ENCODE results near the gene GJA4. TPM values are rescaled to one million over a fixed set of nuclear protein-coding genes. Genes with fewer than 3 reads are reported as not detected.

GJA4 gene
- total and polyA plus RNA-seq, 2 of the 13 experiments (the other 11 are each of a cell fraction or from before 2014, with no cell fraction given) = not detected

GRCh38 chr1:34822202-34822601 is 29.4 kb downstream of the GJA4 start:
- no peak for ATAC-seq
- TF ChIP-seq MIER3 (CRISPR knock-in tag; IDR thresholded peaks at IDR 0.05; ENCODE audit: borderline replicate concordance) = no peak
- peak; percentile 80 for TF ChIP-seq ATF7 (IDR thresholded peaks at IDR 0.05)
- no peak for TF ChIP-seq ATF7 (CRISPR knock-in tag; IDR thresholded peaks at IDR 0.05)
- no peak for TF ChIP-seq ZNF549 (CRISPR knock-in tag; IDR thresholded peaks at IDR 0.05)
- Histone ChIP-seq H3K79me2 (ENCODE audit: insufficient read depth, low read length) (no peaks in the 10 kb centered on the region), H3K27ac (ENCODE audit: extremely low read length, insufficient read depth, low read length) (no peak overlapping the region), H3K27me3 (ENCODE audit: control insufficient read depth in 1 of 2, insufficient read depth in 2 of 2, low read length in 2 of 2) (no peaks in the 10 kb centered on the region; a peak in 1 of 5 replicates), H3K9me3 (ENCODE audit: low read length) (no peaks in the 10 kb centered on the region), H3K4me3 (replicated peaks in 1 of 3; ENCODE audit: insufficient read depth in 1 of 3, low read depth in 2 of 3, low read length in 3 of 3) (no peak overlapping the region), H3K36me3 (replicated peaks in 1 of 2; ENCODE audit: control insufficient read depth in 1 of 2, insufficient read depth in 2 of 2, low read length in 2 of 2) (no peaks in the 10 kb centered on the region), H4K20me1 (ENCODE audit: insufficient read depth, low read length) (no peaks in the 10 kb centered on the region), H3K4me2 (ENCODE audit: low read depth, low read length) (no peak overlapping the region), H3K9ac (ENCODE audit: insufficient read depth, low read depth, low read length) (no peak overlapping the region), H2AFZ (ENCODE audit: low read length) (no peak overlapping the region), H3K4me1 (ENCODE audit: insufficient read depth, low read length) (peaks cover 27% of the 10 kb centered on the region)
- in situ Hi-C loops (cut with HindIII; ENCODE audit: extremely low pct_ligation_motif_present, low pct_unique_long_range_greater_than_20kb) (no loop called here), intact Hi-C loops (cut with micrococcal nuclease; ENCODE audit: unreplicated experiment) (no loop called here)
- no TSS peak for BruUV-seq (replicated peaks)
- ChIA-PET CTCF (ENCODE audit: low intra/inter-chr PET ratio, low total read pairs) (no interaction called here), POLR2A (no interaction called here)
- DNase-seq (ENCODE audit: low spot score) = no peak
- 76% methylated on average over 3 of the region's 3 CpGs for WGBS (ENCODE audit: low lambda C conversion rate)
- no peak for FAIRE-seq

- ChIA-PET CTCF (ENCODE audit: low intra/inter-chr PET ratio, low total read pairs) (interaction anchor here (1.5 kb wide), 1 partner anchor 28 kb away, joined by 9 read pairs; no protein-coding TSS in a partner anchor), POLR2A (interaction anchor here (1.0 to 1.1 kb wide), 2 partner anchors 19 to 35 kb away, joined by 3 read pairs; partner anchors contain the start of gene SMIM12)
- Histone ChIP-seq H3K9ac (ENCODE audit: insufficient read depth, low read depth, low read length) (peak overlapping the region; percentile 33; the same call in 1 of the 2 replicates), H3K4me1 (ENCODE audit: insufficient read depth, low read length) (peaks cover 31% of the 10 kb centered on the region), H2AFZ (ENCODE audit: low read length) (no peak overlapping the region), H3K27me3 (ENCODE audit: control insufficient read depth in 1 of 2, insufficient read depth in 2 of 2, low read length in 2 of 2) (no peaks in the 10 kb centered on the region; a peak in 2 of 5 replicates), H3K79me2 (ENCODE audit: insufficient read depth, low read length) (no peaks in the 10 kb centered on the region), H3K36me3 (replicated peaks in 1 of 2; ENCODE audit: control insufficient read depth in 1 of 2, insufficient read depth in 2 of 2, low read length in 2 of 2) (no peaks in the 10 kb centered on the region), H3K4me3 (replicated peaks in 1 of 3; ENCODE audit: insufficient read depth in 1 of 3, low read depth in 2 of 3, low read length in 3 of 3) (peak overlapping the region in 2 of 3 experiments; percentile 38 to 62; a peak in 4 of 6 replicates), H3K4me2 (ENCODE audit: low read depth, low read length) (peak overlapping the region; percentile 85), H4K20me1 (ENCODE audit: insufficient read depth, low read length) (no peaks in the 10 kb centered on the region), H3K9me3 (ENCODE audit: low read length) (no peaks in the 10 kb centered on the region), H3K27ac (ENCODE audit: extremely low read length, insufficient read depth, low read length) (no peak overlapping the region)
- DNase-seq (ENCODE audit: low spot score) (no peak), ATAC-seq (no peak), FAIRE-seq (no peak)
- intact Hi-C loops (cut with micrococcal nuclease; ENCODE audit: unreplicated experiment) (no loop called here), in situ Hi-C loops (cut with HindIII; ENCODE audit: extremely low pct_ligation_motif_present, low pct_unique_long_range_greater_than_20kb) (no loop called here)
- TF ChIP-seq KDM3A (CRISPR knock-in tag; IDR thresholded peaks at IDR 0.05; ENCODE audit: low read depth) (no peak), ZNF724P (CRISPR knock-in tag; IDR thresholded peaks at IDR 0.05; ENCODE audit: borderline replicate concordance) (no peak), THAP7 (CRISPR knock-in tag; IDR thresholded peaks at IDR 0.05) (0 out of 2 replicates have a peak, but pooled peaks have one; percentile 14), ZNF768 (CRISPR knock-in tag; IDR thresholded peaks at IDR 0.05) (peak; percentile 83), ZFP36 (IDR thresholded peaks at IDR 0.05; ENCODE audit: borderline replicate concordance, low read depth, low read length, partially characterized antibody) (peak; percentile 10)
- BruUV-seq (replicated peaks) = no TSS peak
- 29% methylated on average over 3 of the region's 3 CpGs for WGBS (ENCODE audit: low lambda C conversion rate)
Observed at GRCh38 chr1:34824817-34825454, 32.1 kb downstream of the GJA4 start.

All from HepG2 (cell line).